Hematopoietic multipotent progenitor cell treated with erythropoietin and hydrocortisone succinate and interleukin-3 and kit ligand, for 8 days (in vitro differentiated cells): ENCODE measurements around the gene ADAMTS4.

Source experiments
- DNase-seq: peaks from one replicate; pipeline ENCODE4 v3.0.0-alpha.2; 2015

The ADAMTS4 gene

DNA sequence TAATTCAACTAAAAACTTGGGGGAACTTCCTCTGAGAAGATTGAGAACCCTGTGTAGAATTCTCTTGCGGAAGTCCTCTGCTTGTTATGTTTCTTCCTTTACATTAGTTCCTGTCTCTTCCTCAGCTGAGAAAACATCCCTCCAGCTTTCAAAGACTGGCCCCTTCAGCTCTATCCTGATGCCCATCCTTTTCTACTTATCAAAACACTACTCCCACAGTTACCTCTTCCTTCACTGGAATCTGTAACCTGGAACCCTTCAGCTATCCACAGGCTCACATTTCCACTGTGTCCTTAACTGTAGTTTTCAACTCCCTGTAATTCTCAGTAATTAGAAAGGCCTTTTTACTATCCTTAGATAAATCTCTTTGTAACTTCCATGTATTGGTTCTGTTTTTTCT, 60.4 kb downstream of the ADAMTS4 start:
- no peak for DNase-seq

DNA sequence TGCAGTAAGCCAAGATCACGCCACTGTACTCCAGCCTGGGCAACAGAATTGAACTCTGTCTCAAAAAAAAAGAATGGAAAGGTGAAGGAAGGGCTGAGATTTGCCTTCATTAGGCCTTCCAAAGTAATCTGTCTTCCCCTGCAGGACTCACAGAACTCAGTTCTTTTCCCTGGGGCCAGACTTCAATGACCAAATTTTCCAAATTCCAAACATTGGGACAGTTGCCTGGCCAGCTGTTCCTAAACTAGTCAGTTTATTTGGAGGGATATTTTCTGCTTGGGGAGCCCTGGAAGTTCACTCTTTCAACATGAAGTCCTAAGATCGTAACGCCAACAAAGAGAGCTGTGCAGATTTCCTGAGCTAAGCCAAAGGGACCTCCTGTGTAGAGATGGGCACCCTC, 61.0 kb downstream of the ADAMTS4 start:
- DNase-seq: no peak
